Uterus (tissue), 4 donors: ENCODE data around the gene EPHB3. TPM values are rescaled to one million over a fixed set of nuclear protein-coding genes. Genes with fewer than 3 reads are reported as not detected.

Source experiments
- DNase-seq, 2 donors: peaks; one replicate each; pipeline ENCODE4 v3.0.0-alpha.2; 2019 to 2020
- H3K27ac ChIP-seq, 2 donors: fragments of 200-600 bp; sonication (generic); 1 replicate in 1 of 2; 2 replicates in 1 of 2; pipeline ENCODE4 v1.5.1; 2016 to 2018
- H3K27me3 ChIP-seq, 2 donors: fragments of 200-600 bp; sonication (generic); one replicate each; pipeline ENCODE4 v1.5.1; 2018 to 2019; ENCODE audit warnings: control low read depth in 1 of 2
- H3K36me3 ChIP-seq, 2 donors: fragments of 200-600 bp; sonication (generic); one replicate each; pipeline ENCODE4 v1.5.1; 2019; ENCODE audit warnings: control low read depth in 1 of 2
- H3K4me1 ChIP-seq, 2 donors: fragments of 200-600 bp; sonication (generic); one replicate each; pipeline ENCODE4 v1.5.1; 2018 to 2019; ENCODE audit warnings: control low read depth in 1 of 2
- H3K4me3 ChIP-seq, 2 donors: fragments of 200-600 bp; sonication (generic); 1 replicate in 1 of 2; 2 replicates in 1 of 2; pipeline ENCODE4 v1.5.1; 2018 to 2019; ENCODE audit warnings: mild to moderate bottlenecking in 1 of 2
- H3K9me3 ChIP-seq, 2 donors: fragments of 200-600 bp; sonication (generic); one replicate each; pipeline ENCODE4 v1.5.1; 2019; ENCODE audit warnings: control low read depth in 1 of 2
- CTCF ChIP-seq, 4 experiments: fragments of 200-600 bp in 2 of 4; fragments of 450-650 bp in 2 of 4; sonication (generic) in 2 of 4; IDR thresholded peaks; one replicate each; pipeline ENCODE4 v1.5.1; 2016 to 2019; ENCODE audit warnings: antibody characterized with exemption in 4 of 4, mild to moderate bottlenecking in 2 of 4, moderate library complexity in 1 of 4
- POLR2A ChIP-seq, 2 donors: fragments of 450-650 bp; IDR thresholded peaks; one replicate each; pipeline ENCODE4 v1.6.1; 2016; ENCODE audit warnings: antibody characterized with exemption in 2 of 2, mild to moderate bottlenecking in 1 of 2, moderate library complexity in 1 of 2
- intact Hi-C: fragments of 100-400 bp; cut with DNase I; formaldehyde crosslinking; loops from one replicate; pipeline ENCODE4 v1.15.1; 2023; ENCODE audit warnings: low total_unique reads
- total RNA-seq, 4 donors: library from RNA; depleted of rRNA in 3 of 4; stranded (reverse); fragments of >200 nt in 3 of 4; gene quantifications; one replicate each; pipeline versions ENCODE4 v1.1.0 to v1.2.4, GENCODE V29; 2014 to 2023
- donor health status: DM: yes; HTN: yes; CAD: no.

Gene EPHB3
- total RNA-seq, 4 donors from 2014 or later: 2.0 to 70.2 (median 19.7) TPM

DNA sequence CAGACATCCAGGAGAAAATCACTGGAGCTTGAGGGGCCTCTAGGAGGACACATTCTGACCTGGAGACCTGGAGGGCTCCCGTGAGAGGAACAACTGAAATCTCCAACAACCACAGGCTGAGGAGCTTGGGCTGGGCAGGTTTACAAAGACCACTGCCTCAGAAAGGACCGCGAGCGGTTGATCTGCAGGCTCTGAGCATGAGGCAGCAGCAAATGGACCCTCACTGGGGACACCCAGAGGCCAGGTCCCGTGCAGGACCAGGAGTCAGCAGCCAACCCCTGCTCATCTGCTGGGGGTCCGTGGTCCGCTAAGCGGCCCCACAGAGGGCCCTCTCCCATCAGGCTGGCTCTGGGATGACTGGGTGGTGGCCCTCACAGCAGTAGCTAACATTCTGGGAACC is 10.5 kb upstream of the EPHB3 start:
- Histone ChIP-seq H3K36me3 (no peaks in the 10 kb centered on the region), H3K27ac (no peak overlapping the region), H3K27me3 (no peaks in the 10 kb centered on the region), H3K4me1 (no peaks in the 10 kb centered on the region), H3K9me3 (no peaks in the 10 kb centered on the region), H3K4me3 (no peak overlapping the region)
- DNase-seq: no peak
- TF ChIP-seq CTCF (IDR thresholded peaks at IDR 0.05) (no peak), POLR2A (IDR thresholded peaks at IDR 0.05) (no peak)
- intact Hi-C loops: no loop called here

- intact Hi-C loops: no loop called here
- Histone ChIP-seq H3K9me3 (no peaks in the 10 kb centered on the region), H3K27me3 (no peaks in the 10 kb centered on the region), H3K27ac (no peak overlapping the region), H3K36me3 (no peaks in the 10 kb centered on the region), H3K4me1 (no peaks in the 10 kb centered on the region), H3K4me3 (no peak overlapping the region)
- TF ChIP-seq CTCF (IDR thresholded peaks at IDR 0.05) (no peak), POLR2A (IDR thresholded peaks at IDR 0.05) (no peak)
- no peak for DNase-seq
These were observed 9.8 kb upstream of the EPHB3 start for GRCh38 chr3:184551614-184552256.

- no peak for DNase-seq
- Histone ChIP-seq H3K4me3 (no peak overlapping the region), H3K9me3 (no peaks in the 10 kb centered on the region), H3K36me3 (no peaks in the 10 kb centered on the region), H3K27me3 (no peaks in the 10 kb centered on the region), H3K4me1 (no peaks in the 10 kb centered on the region), H3K27ac (no peak overlapping the region)
- intact Hi-C loops: no loop called here
- TF ChIP-seq CTCF (IDR thresholded peaks at IDR 0.05): no peak
These were observed 9.3 kb upstream of the EPHB3 start for GRCh38 chr3:184552296-184552695.

- DNase-seq: no peak
- TF ChIP-seq POLR2A (IDR thresholded peaks at IDR 0.05): no peak
- TF ChIP-seq CTCF (IDR thresholded peaks at IDR 0.05): no peak
- H3K4me3 ChIP-seq: no peak overlapping the region
- no peak overlapping the region for H3K27ac ChIP-seq
- no peaks in the 10 kb centered on the region for H3K9me3 ChIP-seq
- H3K4me1 ChIP-seq: no peaks in the 10 kb centered on the region
- no peaks in the 10 kb centered on the region for H3K27me3 ChIP-seq
- no peaks in the 10 kb centered on the region for H3K36me3 ChIP-seq
- intact Hi-C loops: no loop called here
These were observed 8.7 kb upstream of the EPHB3 start for GRCh38 chr3:184552863-184553262.

DNA sequence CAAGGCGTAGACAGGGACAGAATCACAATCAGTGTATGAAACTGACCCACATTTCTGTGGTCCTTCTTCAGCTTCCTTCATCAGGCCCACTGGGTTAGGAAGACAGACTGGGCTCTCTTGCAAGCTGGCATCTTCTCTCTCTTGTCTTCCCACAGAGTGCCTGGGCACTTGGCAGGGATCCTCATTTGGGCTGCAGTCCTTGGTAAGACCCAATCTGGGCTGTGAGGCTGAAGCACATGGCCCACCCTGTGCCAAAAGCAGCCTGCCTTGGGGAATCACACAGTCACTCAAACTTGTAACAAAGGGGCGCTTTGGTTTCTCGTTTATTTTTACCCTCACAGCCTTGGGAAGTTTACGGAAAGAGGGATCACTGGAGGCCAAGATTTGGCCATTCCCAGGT is 8.2 kb upstream of the EPHB3 start:
- Histone ChIP-seq H3K27ac (no peak overlapping the region), H3K36me3 (no peaks in the 10 kb centered on the region), H3K4me1 (no peaks in the 10 kb centered on the region), H3K4me3 (no peak overlapping the region), H3K9me3 (no peaks in the 10 kb centered on the region), H3K27me3 (no peaks in the 10 kb centered on the region)
- no peak for TF ChIP-seq CTCF (IDR thresholded peaks at IDR 0.05)
- TF ChIP-seq POLR2A (IDR thresholded peaks at IDR 0.05): no peak
- intact Hi-C loops: no loop called here
- no peak for DNase-seq
